ENCODE data around the gene ZNF827. TPM values are rescaled to one million over a fixed set of nuclear protein-coding genes. Genes with fewer than 3 reads are reported as not detected.

ZNF827 gene
- total and polyA plus RNA-seq, 2 donors: 10.2 to 12.1 TPM

- H3K4me1 ChIP-seq (ENCODE audit: control insufficient read depth in 2 of 2, insufficient read depth in 2 of 2, low read length in 2 of 2): peaks cover 0 to 3% of the 10 kb centered on the region in 2 donors
- no peaks in the 10 kb centered on the region for H3K9me3 ChIP-seq (ENCODE audit: control insufficient read depth in 2 of 2, insufficient read depth in 1 of 2, low read length in 1 of 2)
- 38% methylated on average over 2 of the region's 2 CpGs for WGBS
- no peaks in the 10 kb centered on the region for H3K27me3 ChIP-seq (ENCODE audit: control insufficient read depth in 2 of 2, insufficient read depth in 1 of 2, low read length in 1 of 2)
- H3K27ac ChIP-seq (ENCODE audit: low read depth in 1 of 2, low read length in 1 of 2): no peak overlapping the region
- peaks cover 10 to 35% of the 10 kb centered on the region in 2 donors for H3K36me3 ChIP-seq (ENCODE audit: control insufficient read depth in 2 of 2, insufficient read depth in 2 of 2, low read length in 1 of 2)
- no peak overlapping the region for H3K4me3 ChIP-seq (ENCODE audit: low read length in 2 of 2)
- peak in 1 of 9 donors; percentile 26 for DNase-seq (ENCODE audit: low read depth in 6 of 9, low spot score in 9 of 9)
Observed at GRCh38 chr4:145781351-145781750, 157.3 kb downstream of the ZNF827 start.

GRCh38 chr4:145779319-145779801, 159.3 kb downstream of the ZNF827 start:
- DNase-seq (ENCODE audit: low read depth in 6 of 9, low spot score in 9 of 9): peak in 1 of 9 donors; percentile 11
- no peaks in the 10 kb centered on the region for H3K27me3 ChIP-seq (ENCODE audit: control insufficient read depth in 2 of 2, insufficient read depth in 1 of 2, low read length in 1 of 2)
- H3K9me3 ChIP-seq (ENCODE audit: control insufficient read depth in 2 of 2, insufficient read depth in 1 of 2, low read length in 1 of 2): no peaks in the 10 kb centered on the region
- peaks cover 21 to 55% of the 10 kb centered on the region in 2 donors for H3K36me3 ChIP-seq (ENCODE audit: control insufficient read depth in 2 of 2, insufficient read depth in 2 of 2, low read length in 1 of 2)
- peaks cover 0 to 3% of the 10 kb centered on the region in 2 donors for H3K4me1 ChIP-seq (ENCODE audit: control insufficient read depth in 2 of 2, insufficient read depth in 2 of 2, low read length in 2 of 2)
- no peak overlapping the region for H3K27ac ChIP-seq (ENCODE audit: low read depth in 1 of 2, low read length in 1 of 2)
- H3K4me3 ChIP-seq (ENCODE audit: low read length in 2 of 2): no peak overlapping the region
- 76% methylated on average over 8 of the region's 8 CpGs for whole genome bisulfite sequencing

- no peak for DNase-seq (ENCODE audit: low read depth in 6 of 9, low spot score in 9 of 9)
- no peak overlapping the region for H3K27ac ChIP-seq (ENCODE audit: low read depth in 1 of 2, low read length in 1 of 2)
- H3K4me1 ChIP-seq (ENCODE audit: control insufficient read depth in 2 of 2, insufficient read depth in 2 of 2, low read length in 2 of 2): peaks cover 0 to 3% of the 10 kb centered on the region in 2 donors
- WGBS: 99% methylated on average over 4 of the region's 4 CpGs
- no peak overlapping the region for H3K4me3 ChIP-seq (ENCODE audit: low read length in 2 of 2)
- no peaks in the 10 kb centered on the region for H3K27me3 ChIP-seq (ENCODE audit: control insufficient read depth in 2 of 2, insufficient read depth in 1 of 2, low read length in 1 of 2)
- H3K36me3 ChIP-seq (ENCODE audit: control insufficient read depth in 2 of 2, insufficient read depth in 2 of 2, low read length in 1 of 2): peaks cover 36 to 64% of the 10 kb centered on the region in 2 donors
- no peaks in the 10 kb centered on the region for H3K9me3 ChIP-seq (ENCODE audit: control insufficient read depth in 2 of 2, insufficient read depth in 1 of 2, low read length in 1 of 2)
Observed at GRCh38 chr4:145776208-145776607, 162.4 kb downstream of the ZNF827 start.

GRCh38 chr4:145775406-145775805, 163.2 kb downstream of the ZNF827 start:
- Histone ChIP-seq H3K4me1 (ENCODE audit: control insufficient read depth in 2 of 2, insufficient read depth in 2 of 2, low read length in 2 of 2) (peaks cover 0 to 3% of the 10 kb centered on the region in 2 donors), H3K9me3 (ENCODE audit: control insufficient read depth in 2 of 2, insufficient read depth in 1 of 2, low read length in 1 of 2) (no peaks in the 10 kb centered on the region), H3K36me3 (ENCODE audit: control insufficient read depth in 2 of 2, insufficient read depth in 2 of 2, low read length in 1 of 2) (peaks cover 36 to 67% of the 10 kb centered on the region in 2 donors), H3K4me3 (ENCODE audit: low read length in 2 of 2) (no peak overlapping the region), H3K27me3 (ENCODE audit: control insufficient read depth in 2 of 2, insufficient read depth in 1 of 2, low read length in 1 of 2) (no peaks in the 10 kb centered on the region), H3K27ac (ENCODE audit: low read depth in 1 of 2, low read length in 1 of 2) (no peak overlapping the region)
- DNase-seq (ENCODE audit: low read depth in 6 of 9, low spot score in 9 of 9): no peak
- 97% methylated on average over 3 of the region's 3 CpGs for WGBS

- WGBS: 98% methylated on average over 6 of the region's 6 CpGs
Observed at GRCh38 chr4:145774473-145774872, 164.2 kb downstream of the ZNF827 start.

GRCh38 chr4:145773581-145774234, 164.9 kb downstream of the ZNF827 start:
- no peaks in the 10 kb centered on the region for H3K9me3 ChIP-seq (ENCODE audit: control insufficient read depth in 2 of 2, insufficient read depth in 1 of 2, low read length in 1 of 2)
- WGBS: 94% methylated on average over 6 of the region's 6 CpGs
- DNase-seq (ENCODE audit: low read depth in 6 of 9, low spot score in 9 of 9): no peak
- H3K27ac ChIP-seq (ENCODE audit: low read depth in 1 of 2, low read length in 1 of 2): peak overlapping the region in 1 of 2 donors; percentile 31
- H3K4me1 ChIP-seq (ENCODE audit: control insufficient read depth in 2 of 2, insufficient read depth in 2 of 2, low read length in 2 of 2): no peaks in the 10 kb centered on the region
- no peaks in the 10 kb centered on the region for H3K27me3 ChIP-seq (ENCODE audit: control insufficient read depth in 2 of 2, insufficient read depth in 1 of 2, low read length in 1 of 2)
- peaks cover 35 to 57% of the 10 kb centered on the region in 2 donors for H3K36me3 ChIP-seq (ENCODE audit: control insufficient read depth in 2 of 2, insufficient read depth in 2 of 2, low read length in 1 of 2)
- H3K4me3 ChIP-seq (ENCODE audit: low read length in 2 of 2): no peak overlapping the region

More at GRCh38 chr4:145774473-145774872, 164.2 kb downstream of the ZNF827 start:
- Histone ChIP-seq H3K27ac (ENCODE audit: low read depth in 1 of 2, low read length in 1 of 2) (no peak overlapping the region), H3K27me3 (ENCODE audit: control insufficient read depth in 2 of 2, insufficient read depth in 1 of 2, low read length in 1 of 2) (no peaks in the 10 kb centered on the region), H3K4me1 (ENCODE audit: control insufficient read depth in 2 of 2, insufficient read depth in 2 of 2, low read length in 2 of 2) (peaks cover 0 to 3% of the 10 kb centered on the region in 2 donors), H3K9me3 (ENCODE audit: control insufficient read depth in 2 of 2, insufficient read depth in 1 of 2, low read length in 1 of 2) (no peaks in the 10 kb centered on the region), H3K4me3 (ENCODE audit: low read length in 2 of 2) (no peak overlapping the region), H3K36me3 (ENCODE audit: control insufficient read depth in 2 of 2, insufficient read depth in 2 of 2, low read length in 1 of 2) (peaks cover 37 to 65% of the 10 kb centered on the region in 2 donors)
- no peak for DNase-seq (ENCODE audit: low read depth in 6 of 9, low spot score in 9 of 9)

- H3K9me3 ChIP-seq (ENCODE audit: control insufficient read depth in 2 of 2, insufficient read depth in 1 of 2, low read length in 1 of 2): no peaks in the 10 kb centered on the region
- H3K27me3 ChIP-seq (ENCODE audit: control insufficient read depth in 2 of 2, insufficient read depth in 1 of 2, low read length in 1 of 2): no peaks in the 10 kb centered on the region
- no peaks in the 10 kb centered on the region for H3K4me1 ChIP-seq (ENCODE audit: control insufficient read depth in 2 of 2, insufficient read depth in 2 of 2, low read length in 2 of 2)
- WGBS: 97% methylated on average over 2 of the region's 2 CpGs
- H3K4me3 ChIP-seq (ENCODE audit: low read length in 2 of 2): no peak overlapping the region
- no peak for DNase-seq (ENCODE audit: low read depth in 6 of 9, low spot score in 9 of 9)
- H3K27ac ChIP-seq (ENCODE audit: low read depth in 1 of 2, low read length in 1 of 2): no peak overlapping the region
- peaks cover 35 to 58% of the 10 kb centered on the region in 2 donors for H3K36me3 ChIP-seq (ENCODE audit: control insufficient read depth in 2 of 2, insufficient read depth in 2 of 2, low read length in 1 of 2)
Observed at GRCh38 chr4:145772347-145772746, 166.3 kb downstream of the ZNF827 start.

GRCh38 chr4:145770124-145770523, 168.5 kb downstream of the ZNF827 start:
- WGBS: 96% methylated on average over 4 of the region's 4 CpGs
- H3K4me1 ChIP-seq (ENCODE audit: control insufficient read depth in 2 of 2, insufficient read depth in 2 of 2, low read length in 2 of 2): no peaks in the 10 kb centered on the region
- H3K36me3 ChIP-seq (ENCODE audit: control insufficient read depth in 2 of 2, insufficient read depth in 2 of 2, low read length in 1 of 2): peaks cover 30 to 58% of the 10 kb centered on the region in 2 donors
- no peak for DNase-seq (ENCODE audit: low read depth in 6 of 9, low spot score in 9 of 9)
- no peak overlapping the region for H3K27ac ChIP-seq (ENCODE audit: low read depth in 1 of 2, low read length in 1 of 2)
- H3K9me3 ChIP-seq (ENCODE audit: control insufficient read depth in 2 of 2, insufficient read depth in 1 of 2, low read length in 1 of 2): no peaks in the 10 kb centered on the region
- no peaks in the 10 kb centered on the region for H3K27me3 ChIP-seq (ENCODE audit: control insufficient read depth in 2 of 2, insufficient read depth in 1 of 2, low read length in 1 of 2)
- no peak overlapping the region for H3K4me3 ChIP-seq (ENCODE audit: low read length in 2 of 2)

GRCh38 chr4:145769450-145770037, 169.1 kb downstream of the ZNF827 start:
- DNase-seq (ENCODE audit: low read depth in 6 of 9, low spot score in 9 of 9): no peak
- no peak overlapping the region for H3K4me3 ChIP-seq (ENCODE audit: low read length in 2 of 2)
- WGBS: over 99% methylated on average over 2 of the region's 2 CpGs
- H3K4me1 ChIP-seq (ENCODE audit: control insufficient read depth in 2 of 2, insufficient read depth in 2 of 2, low read length in 2 of 2): no peaks in the 10 kb centered on the region
- H3K27ac ChIP-seq (ENCODE audit: low read depth in 1 of 2, low read length in 1 of 2): no peak overlapping the region
- no peaks in the 10 kb centered on the region for H3K9me3 ChIP-seq (ENCODE audit: control insufficient read depth in 2 of 2, insufficient read depth in 1 of 2, low read length in 1 of 2)
- H3K36me3 ChIP-seq (ENCODE audit: control insufficient read depth in 2 of 2, insufficient read depth in 2 of 2, low read length in 1 of 2): peaks cover 36 to 58% of the 10 kb centered on the region in 2 donors
- H3K27me3 ChIP-seq (ENCODE audit: control insufficient read depth in 2 of 2, insufficient read depth in 1 of 2, low read length in 1 of 2): no peaks in the 10 kb centered on the region
